ENCODE results near the gene TTLL11. TPM values are rescaled to one million over a fixed set of nuclear protein-coding genes. Genes with fewer than 3 reads are reported as not detected.

TTLL11 gene
- 9.5 TPM for total RNA-seq
- long read RNA-seq, partial matches to known transcripts, result 1 of 5 reads
- long read RNA-seq, other reads (novel, unspliced or antisense), result 3 of 5 reads

- DNase-seq (ENCODE audit: low spot score), result peak; percentile 100
Measured at GRCh38 chr9:122092611-122093506, at the start of gene TTLL11. TSS of gene TTLL11 (minus strand) at chr9:122093308. CDS start at chr9:122093148, 160 bp downstream.

GRCh38 chr9:122141671-122142070 is 48.6 kb upstream of the TTLL11 start:
- DNase-seq (ENCODE audit: low spot score), result no peak

- no peak for DNase-seq (ENCODE audit: low spot score)
Measured at GRCh38 chr9:122140368-122141193, 47.5 kb upstream of the TTLL11 start.

- no peak for DNase-seq (ENCODE audit: low spot score)
Measured at GRCh38 chr9:122138560-122139268, 45.6 kb upstream of the TTLL11 start.

- DNase-seq (ENCODE audit: low spot score), result no peak
Measured at GRCh38 chr9:122135529-122135859, 42.4 kb upstream of the TTLL11 start.

- peak; percentile 68 for DNase-seq (ENCODE audit: low spot score)
Measured at GRCh38 chr9:122134822-122135528, 41.9 kb upstream of the TTLL11 start.

GRCh38 chr9:122133984-122134535 is 41.0 kb upstream of the TTLL11 start:
- no peak for DNase-seq (ENCODE audit: low spot score)

- peak; percentile 87 for DNase-seq (ENCODE audit: low spot score)
Measured at GRCh38 chr9:122133263-122133983, 40.3 kb upstream of the TTLL11 start.

- DNase-seq (ENCODE audit: low spot score), result peak; percentile 69
Measured at GRCh38 chr9:122132539-122132938, 39.4 kb upstream of the TTLL11 start.

GRCh38 chr9:122131401-122132001 is 38.4 kb upstream of the TTLL11 start:
- peak; percentile 89 for DNase-seq (ENCODE audit: low spot score)

GRCh38 chr9:122130837-122131236 is 37.7 kb upstream of the TTLL11 start:
- DNase-seq (ENCODE audit: low spot score), result peak; percentile 51

GRCh38 chr9:122129969-122130368 is 36.9 kb upstream of the TTLL11 start:
- DNase-seq (ENCODE audit: low spot score), result peak; percentile 64

GRCh38 chr9:122128969-122129343 is 35.8 kb upstream of the TTLL11 start:
- DNase-seq (ENCODE audit: low spot score), result peak; percentile 68

GRCh38 chr9:122128007-122128968 is 35.2 kb upstream of the TTLL11 start:
- peak; percentile 89 for DNase-seq (ENCODE audit: low spot score)

- peak; percentile 71 for DNase-seq (ENCODE audit: low spot score)
Measured at GRCh38 chr9:122127396-122127798, 34.3 kb upstream of the TTLL11 start.

- peak; percentile 90 for DNase-seq (ENCODE audit: low spot score)
Measured at GRCh38 chr9:122126331-122127261, 33.5 kb upstream of the TTLL11 start.
